HG03354 (cell line): Measurements from ENCODE around the gene TSPO.

Experiments
- ATAC-seq: cut with Tn5 transposase; IDR thresholded peaks from one replicate; pipeline ENCODE4 v1.9.1; 2021; ENCODE audit warnings: mild to moderate bottlenecking; ENCODE audit not compliant: unreplicated experiment, poor library complexity, severe bottlenecking

TSPO gene

DNA sequence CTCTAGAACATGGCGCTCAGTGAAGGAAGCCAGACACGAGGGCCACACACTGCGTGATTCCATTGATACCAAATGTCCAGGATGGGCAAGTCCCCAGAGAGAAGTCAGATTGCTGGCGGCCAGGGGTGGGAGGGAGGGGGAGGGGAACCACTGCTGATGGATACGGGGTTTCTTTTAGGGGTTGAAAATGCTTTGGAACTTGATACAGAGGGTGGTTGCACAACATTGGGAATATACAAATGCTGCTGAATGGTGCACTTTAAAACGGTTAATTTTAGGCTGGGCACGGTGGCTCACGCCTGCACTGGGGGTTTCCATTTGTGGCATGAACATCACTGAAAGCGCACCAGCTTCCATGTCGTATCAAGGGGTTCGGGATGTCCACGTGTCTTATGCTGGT lies 5.1 kb downstream of the TSPO start:
- ATAC-seq = no peak

DNA sequence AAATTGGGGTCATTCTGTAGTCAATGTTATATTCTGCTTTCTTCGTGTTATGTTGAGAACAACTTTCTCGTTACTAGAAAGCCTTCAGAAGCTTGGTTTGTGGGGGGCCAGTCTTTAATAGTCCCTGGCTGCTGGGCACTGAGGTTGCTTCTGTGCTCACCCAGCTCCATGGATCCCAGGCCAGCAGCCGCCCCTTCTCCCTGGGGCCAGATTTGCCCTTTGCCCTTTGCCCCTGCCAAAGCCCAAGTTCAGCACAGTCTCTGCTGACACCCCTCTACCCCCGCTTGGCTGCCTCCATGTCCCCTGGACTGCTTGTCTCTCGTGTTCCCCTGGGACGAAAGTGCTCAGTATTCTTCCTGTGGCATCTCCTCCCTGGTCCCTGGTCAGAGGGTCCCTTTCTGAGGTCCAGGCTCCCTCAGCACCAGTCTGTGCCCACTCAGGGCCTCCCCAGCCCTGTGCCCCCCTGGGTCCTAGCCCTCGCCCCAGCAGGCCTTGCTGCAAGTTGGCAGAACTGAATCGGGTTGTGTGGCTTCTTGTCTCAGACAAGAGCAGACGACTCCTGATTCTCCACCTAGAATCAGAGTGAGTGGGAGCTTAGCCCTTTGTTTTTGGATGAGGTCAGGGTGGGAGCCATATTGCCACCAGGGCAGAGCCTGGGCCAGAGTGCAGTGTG lies 6.7 kb downstream of the TSPO start:
- no peak for ATAC-seq

DNA sequence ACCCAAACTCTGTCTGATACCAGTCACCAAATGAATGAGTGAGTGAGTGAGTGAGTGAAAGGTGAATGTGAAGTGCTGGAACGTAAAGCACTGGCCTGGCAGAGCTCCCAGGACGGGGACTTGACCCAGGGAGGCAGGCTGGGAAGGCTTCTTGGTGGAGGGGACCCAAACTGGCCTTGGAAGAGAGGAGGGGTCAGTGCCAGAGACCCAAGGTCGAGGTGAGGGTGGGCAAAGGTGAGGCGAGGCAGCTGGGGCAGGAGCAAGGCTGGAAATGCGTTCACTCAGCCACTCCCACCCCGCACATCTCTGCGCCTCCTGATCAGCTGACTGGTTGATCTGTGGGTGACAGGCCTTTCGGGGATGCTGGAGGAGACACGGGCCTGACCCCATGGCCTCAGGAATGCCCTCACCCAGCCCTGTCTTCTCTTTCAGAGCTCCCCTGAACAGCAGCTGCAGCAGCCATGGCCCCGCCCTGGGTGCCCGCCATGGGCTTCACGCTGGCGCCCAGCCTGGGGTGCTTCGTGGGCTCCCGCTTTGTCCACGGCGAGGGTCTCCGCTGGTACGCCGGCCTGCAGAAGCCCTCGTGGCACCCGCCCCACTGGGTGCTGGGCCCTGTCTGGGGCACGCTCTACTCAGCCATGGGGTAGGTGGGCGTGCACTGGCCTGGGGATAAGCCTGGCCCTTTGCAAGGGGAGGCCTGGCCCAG lies 7.6 kb downstream of the TSPO start:
- ATAC-seq = no peak

DNA sequence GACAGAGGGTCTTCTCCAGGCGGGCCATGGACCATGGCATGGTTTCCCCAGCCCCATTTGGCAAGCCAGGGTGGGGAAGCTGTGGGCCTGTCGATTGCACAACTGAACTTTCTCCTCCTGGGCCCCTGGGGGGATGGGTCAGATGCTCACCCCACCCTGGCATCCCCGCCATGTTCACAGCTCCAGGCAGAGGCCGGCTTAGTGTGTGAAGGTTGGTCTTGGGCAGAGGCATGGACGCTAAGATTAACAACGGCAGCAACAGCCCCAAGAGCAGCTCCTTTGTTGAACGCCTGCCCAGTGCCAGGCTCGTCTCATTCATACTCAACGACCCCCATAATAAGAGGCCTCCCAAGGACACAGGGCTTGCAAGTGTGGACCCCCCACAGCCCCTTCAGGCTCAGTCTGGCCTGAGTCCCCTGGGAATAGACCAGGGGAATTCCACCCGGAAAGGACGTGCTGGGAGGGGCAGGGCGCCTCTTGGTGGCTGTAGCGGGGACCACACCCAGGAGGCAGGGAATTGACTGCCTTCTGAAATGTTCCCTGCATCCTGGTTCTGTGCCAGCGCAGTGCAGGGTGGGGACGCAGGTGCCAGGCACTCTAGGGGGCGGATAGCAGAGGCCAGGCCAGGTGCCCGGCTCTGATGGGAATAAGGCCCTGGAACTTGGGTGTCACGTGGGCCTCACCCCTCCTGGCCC lies 8.3 kb downstream of the TSPO start:
- no peak for ATAC-seq

- ATAC-seq = no peak
Measured at GRCh38 chr22:43160497-43161126, 9.3 kb downstream of the TSPO start.

DNA sequence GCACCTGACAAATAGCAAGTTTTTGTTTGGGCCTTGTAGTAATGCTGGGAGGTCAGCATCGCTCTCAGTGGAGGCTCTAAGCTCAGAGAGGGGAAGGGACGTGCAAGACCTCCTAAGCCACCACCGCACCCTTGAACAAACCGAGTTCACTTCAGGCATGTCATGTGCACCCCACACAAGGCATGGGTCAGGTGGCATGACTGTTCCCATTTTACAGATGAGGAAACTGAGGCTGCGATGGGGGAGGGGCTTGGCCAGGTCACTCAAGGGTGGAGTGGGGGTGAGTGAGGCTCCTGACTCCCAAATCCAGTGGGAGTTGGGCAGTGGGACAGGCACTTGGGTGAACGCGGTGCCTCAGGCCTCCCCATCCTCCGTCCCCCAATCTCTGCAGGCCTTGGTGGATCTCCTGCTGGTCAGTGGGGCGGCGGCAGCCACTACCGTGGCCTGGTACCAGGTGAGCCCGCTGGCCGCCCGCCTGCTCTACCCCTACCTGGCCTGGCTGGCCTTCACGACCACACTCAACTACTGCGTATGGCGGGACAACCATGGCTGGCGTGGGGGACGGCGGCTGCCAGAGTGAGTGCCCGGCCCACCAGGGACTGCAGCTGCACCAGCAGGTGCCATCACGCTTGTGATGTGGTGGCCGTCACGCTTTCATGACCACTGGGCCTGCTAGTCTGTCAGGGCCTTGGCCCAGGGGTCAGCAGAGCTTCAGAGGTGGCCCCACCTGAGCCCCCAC lies 11.2 kb downstream of the TSPO start:
- no peak for ATAC-seq

DNA sequence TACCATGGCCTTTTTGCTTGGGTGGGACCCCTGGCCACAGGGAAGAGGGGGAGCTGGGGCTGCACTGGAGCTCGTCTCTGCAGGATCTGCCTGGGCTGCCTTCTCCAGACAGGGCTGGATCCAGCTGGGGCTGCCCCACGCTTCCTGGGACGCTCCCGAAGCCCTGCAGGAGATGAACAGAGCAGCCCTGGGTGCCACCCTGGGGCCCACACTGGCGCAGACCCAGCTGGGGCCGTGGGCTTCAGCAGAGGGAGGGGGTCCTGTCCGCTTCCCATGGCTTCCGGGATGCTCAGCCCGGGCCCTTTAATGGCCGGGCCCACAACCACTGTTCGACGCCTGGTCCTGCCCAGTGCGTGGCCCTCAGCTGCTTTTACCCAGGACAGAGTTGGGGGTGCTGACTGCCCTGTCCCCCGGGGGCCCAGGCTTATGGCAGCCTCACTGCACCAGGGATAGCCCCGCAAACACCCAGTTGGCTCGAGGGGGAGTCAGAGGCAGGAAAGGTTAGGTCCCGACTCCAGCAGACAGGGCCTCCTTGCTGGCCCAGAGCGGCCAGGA lies 12.0 kb downstream of the TSPO start:
- no peak for ATAC-seq

DNA sequence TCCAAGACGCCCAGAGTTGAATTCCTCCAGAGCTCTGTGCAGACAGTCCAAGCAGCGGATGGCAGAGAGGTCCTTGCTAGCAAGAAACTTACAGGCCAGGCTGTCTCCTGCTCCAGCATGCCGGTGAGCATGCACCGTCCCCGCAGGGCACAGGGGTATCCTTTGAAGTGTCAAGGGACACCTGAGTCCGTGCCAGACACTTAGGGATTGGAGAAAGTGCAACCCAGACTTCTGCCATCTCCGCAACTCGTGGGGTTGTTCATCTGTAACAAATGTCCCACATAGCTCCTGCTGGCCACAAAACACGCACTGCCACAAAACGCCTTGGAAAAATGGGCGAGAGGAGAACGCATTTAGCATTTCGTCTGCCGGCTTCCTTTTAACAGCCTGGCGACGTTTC lies 13.3 kb downstream of the TSPO start:
- no peak for ATAC-seq

- ATAC-seq = no peak
Measured at GRCh38 chr22:43166132-43166930, 15.0 kb downstream of the TSPO start.

DNA sequence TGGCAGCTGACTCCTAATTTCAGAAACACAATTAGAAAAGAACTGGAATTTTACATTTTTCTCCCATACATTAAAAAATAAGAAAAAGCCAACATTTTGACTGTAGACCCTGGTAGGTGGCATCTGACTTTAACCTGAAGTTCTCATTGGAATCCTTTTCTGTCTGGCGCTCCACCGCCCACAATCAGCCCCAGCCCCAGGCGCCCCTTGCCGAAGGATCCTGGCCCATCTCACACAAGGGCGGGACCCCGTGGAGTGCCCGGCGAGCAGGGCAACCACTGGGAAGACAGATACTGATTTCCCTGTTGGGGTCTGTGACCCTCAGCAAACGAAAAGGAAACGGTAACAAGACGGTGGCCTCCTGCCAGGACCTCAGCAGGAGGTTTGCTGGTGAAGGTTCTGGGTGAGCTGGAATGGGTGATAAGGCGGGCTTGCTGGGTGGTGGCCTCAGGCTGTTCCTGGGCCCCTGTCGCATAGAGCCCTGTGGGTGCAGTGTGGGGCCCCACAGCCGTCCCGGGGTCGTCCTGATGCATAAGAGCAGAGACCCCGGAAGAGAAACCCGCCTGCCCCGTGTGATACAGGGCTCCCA lies 15.7 kb downstream of the TSPO start:
- no peak for ATAC-seq

GRCh38 chr22:43168471-43169309 lies 17.3 kb downstream of the TSPO start:
- ATAC-seq = no peak

GRCh38 chr22:43169310-43170130 lies 18.2 kb downstream of the TSPO start:
- no peak for ATAC-seq

DNA sequence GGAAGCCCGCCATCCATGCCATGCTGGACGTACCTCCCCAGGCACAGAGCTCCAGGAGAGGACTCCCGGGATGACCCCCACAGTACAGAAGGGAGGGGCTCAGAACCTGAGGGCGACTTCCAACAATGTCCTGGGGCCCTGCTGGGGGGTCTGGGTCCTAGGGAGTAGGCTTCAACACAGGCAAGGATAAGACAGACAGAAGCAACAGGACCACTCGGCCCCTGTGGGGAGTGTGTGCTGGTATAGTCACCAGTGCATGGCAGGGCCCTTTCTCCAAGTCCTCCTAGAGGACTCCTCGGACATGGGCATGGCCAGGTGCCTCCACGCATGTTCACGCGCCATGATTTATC lies 18.7 kb downstream of the TSPO start:
- no peak for ATAC-seq

- no peak for ATAC-seq
Measured at GRCh38 chr22:43171019-43171491, 19.7 kb downstream of the TSPO start.

- no peak for ATAC-seq
Measured at GRCh38 chr22:43171607-43172006, 20.2 kb downstream of the TSPO start.

DNA sequence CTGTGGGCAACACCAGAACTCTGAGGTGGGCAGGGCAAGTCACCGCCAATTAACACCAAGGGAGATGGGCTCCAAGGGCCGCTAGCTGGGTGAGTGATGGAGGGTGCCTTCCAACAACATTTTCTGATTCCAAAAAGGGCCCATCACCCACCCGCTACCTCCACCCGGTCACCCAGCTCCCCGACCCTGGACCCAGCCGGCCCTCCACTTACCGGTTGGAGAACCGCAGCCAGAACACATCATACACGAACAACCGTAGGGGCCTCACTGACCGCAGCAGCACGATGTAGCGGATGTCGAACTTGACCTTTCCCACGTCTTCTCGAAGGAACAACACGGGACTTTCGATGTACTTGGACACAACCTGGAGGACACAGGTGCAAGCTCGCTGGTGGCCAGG lies 20.8 kb downstream of the TSPO start:
- ATAC-seq = no peak

GRCh38 chr22:43173566-43173965 lies 22.2 kb downstream of the TSPO start:
- no peak for ATAC-seq
